ENCODE measurements around the gene ANO10. TPM values are rescaled to one million over a fixed set of nuclear protein-coding genes. Genes with fewer than 3 reads are reported as not detected.

ANO10 gene
- total RNA-seq, 4 donors from 2014 or later = 20.2 to 29.2 (median 26.1) TPM

DNA sequence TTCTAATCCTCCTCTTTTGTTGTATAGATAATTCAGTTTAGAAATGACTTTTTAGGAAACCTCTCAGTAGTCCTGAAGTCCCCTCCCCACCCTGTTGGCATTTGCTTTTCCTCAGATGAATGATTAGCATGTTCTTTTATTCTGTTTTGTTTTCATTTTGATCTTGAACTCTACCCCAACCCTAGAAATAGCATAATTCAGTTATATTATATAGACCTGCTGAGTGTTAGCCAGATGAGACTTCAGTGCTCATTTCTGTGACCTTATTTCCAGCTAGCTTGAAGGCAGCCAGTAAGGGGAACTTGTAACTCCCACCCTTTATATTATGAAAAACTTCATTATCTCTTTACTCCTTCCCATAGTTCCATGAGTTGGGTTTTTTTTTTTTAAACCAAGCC, 294.2 kb downstream of the ANO10 start:
- DNase-seq (ENCODE audit: low spot score) = no peak
- ATAC-seq (ENCODE audit: low FRiP score) = no peak
- TF ChIP-seq, protein P1, sequence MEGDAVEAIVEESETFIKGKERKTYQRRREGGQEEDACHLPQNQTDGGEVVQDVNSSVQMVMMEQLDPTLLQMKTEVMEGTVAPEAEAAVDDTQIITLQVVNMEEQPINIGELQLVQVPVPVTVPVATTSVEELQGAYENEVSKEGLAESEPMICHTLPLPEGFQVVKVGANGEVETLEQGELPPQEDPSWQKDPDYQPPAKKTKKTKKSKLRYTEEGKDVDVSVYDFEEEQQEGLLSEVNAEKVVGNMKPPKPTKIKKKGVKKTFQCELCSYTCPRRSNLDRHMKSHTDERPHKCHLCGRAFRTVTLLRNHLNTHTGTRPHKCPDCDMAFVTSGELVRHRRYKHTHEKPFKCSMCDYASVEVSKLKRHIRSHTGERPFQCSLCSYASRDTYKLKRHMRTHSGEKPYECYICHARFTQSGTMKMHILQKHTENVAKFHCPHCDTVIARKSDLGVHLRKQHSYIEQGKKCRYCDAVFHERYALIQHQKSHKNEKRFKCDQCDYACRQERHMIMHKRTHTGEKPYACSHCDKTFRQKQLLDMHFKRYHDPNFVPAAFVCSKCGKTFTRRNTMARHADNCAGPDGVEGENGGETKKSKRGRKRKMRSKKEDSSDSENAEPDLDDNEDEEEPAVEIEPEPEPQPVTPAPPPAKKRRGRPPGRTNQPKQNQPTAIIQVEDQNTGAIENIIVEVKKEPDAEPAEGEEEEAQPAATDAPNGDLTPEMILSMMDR (IDR thresholded peaks at IDR 0.05) = no peak

DNA sequence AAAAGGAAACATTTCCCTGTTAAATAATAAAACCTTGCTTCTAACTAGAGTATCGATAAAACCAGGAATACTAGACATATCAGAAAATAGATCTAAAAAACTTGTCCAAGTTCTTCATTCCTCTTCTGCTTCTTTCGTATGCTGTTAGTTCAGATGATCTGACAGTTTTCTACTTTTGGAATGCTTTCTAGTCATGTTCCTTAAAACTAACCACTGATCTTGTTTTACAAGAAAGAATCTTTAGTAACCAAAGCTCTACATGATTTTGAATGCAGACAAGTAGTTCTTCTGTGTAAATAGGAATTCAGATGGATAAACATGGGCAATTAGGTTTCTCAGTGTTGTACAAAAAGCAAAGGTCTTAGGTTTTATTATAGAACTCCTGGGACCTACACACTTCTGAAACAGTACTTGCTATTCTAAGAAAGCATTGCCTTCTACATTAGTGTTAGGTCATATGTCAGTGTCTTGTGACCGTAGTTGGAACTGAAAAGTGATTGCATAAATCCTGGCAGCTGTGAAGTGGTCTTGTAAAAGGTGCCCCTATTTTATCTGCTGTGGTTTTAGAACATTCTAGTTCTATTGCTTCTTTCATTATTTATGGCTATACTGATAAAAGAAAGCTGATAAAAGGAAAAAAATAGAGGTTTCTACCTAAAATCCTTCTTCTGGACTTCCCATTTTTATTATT, 294.8 kb downstream of the ANO10 start:
- peak; percentile 48 for ATAC-seq (ENCODE audit: low FRiP score)
- no peak for DNase-seq (ENCODE audit: low spot score)
- TF ChIP-seq, protein P1 (IDR thresholded peaks at IDR 0.05) = no peak

DNA sequence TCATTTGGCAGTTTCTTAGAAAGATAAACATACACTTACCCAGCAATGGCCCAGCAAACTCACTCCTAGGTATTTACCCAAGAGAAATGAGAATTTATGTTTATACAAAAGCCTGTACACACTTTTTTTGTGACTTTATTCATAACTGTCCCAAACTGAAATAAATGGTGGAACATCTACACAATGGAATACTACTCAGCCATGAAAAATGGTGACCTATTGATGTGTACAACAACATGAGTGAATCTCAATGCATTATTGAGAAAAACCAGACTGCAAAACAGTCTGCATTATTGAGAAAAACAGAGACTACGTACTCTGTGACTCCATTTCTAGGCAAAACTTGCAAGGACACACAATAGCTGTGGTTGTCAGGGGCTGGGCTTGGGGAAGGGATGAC, 298.3 kb downstream of the ANO10 start:
- TF ChIP-seq, protein P1 (IDR thresholded peaks at IDR 0.05) = no peak
- no peak for DNase-seq (ENCODE audit: low spot score)
- ATAC-seq (ENCODE audit: low FRiP score) = no peak

DNA sequence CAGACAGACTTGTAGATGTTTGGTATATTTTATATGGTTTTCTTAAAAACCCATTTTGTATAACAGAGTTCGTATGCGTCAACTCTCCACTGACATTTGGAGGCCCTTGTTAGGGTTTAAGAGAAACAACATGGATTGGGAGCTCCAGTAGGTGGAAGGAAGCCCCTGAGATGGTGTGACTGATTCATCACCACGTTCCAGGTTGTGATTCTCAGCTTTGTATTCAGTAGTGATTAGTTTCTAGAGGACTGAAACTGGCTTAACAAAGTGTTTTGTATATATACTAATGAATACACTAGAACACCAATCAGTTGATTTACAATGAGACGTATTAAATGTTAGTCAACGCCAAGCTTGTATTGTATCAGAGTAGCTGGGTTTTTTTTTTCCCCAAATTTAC, 301.5 kb downstream of the ANO10 start:
- no peak for DNase-seq (ENCODE audit: low spot score)
- TF ChIP-seq, protein P1 (IDR thresholded peaks at IDR 0.05) = no peak
- ATAC-seq (ENCODE audit: low FRiP score) = no peak

DNA sequence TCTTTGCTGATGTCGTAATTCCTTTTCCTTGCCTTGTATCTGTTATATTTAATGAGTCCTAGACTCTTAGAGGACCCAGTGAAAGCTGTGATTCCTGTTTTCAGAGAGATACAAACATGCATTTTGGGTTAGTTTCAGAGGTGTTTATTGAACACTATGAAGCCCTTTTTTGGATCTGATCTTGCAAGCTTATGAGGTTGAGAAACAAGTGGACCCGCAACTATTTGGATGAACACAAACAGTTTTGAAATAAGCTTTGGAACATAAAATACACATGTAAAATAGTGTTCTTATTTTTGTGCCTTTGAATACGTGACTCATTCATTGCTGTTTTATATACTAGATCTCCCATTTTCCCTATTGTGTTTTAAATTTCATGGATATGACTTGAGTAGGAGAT, 302.0 kb downstream of the ANO10 start:
- no peak for ATAC-seq (ENCODE audit: low FRiP score)
- TF ChIP-seq, protein P1 (IDR thresholded peaks at IDR 0.05) = no peak
- DNase-seq (ENCODE audit: low spot score) = no peak

DNA sequence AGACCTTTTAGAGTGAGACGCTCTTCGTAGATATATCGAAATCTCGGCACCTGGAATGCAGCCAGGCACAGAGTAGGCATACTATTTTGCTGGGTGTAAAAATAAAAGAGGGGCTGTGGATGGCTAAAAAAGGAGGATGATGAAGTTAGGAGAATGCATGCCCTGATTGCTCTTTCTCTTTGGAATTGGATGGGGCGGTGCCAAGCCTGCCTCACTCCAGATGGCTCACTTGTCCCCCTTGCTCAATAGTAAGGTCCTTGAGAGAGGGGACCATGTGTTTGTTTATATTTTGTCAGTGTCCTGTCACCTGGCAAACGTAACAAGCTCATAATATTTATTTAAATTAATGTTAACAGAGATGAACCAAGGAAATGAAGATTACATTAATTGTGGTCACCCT, 302.4 kb downstream of the ANO10 start:
- TF ChIP-seq, protein P1 (IDR thresholded peaks at IDR 0.05) = no peak
- no peak for ATAC-seq (ENCODE audit: low FRiP score)
- no peak for DNase-seq (ENCODE audit: low spot score)

Measured in omental fat pad (tissue), 4 donors.